Measurements from ENCODE around the gene TBC1D8B. TPM values are rescaled to one million over a fixed set of nuclear protein-coding genes. Genes with fewer than 3 reads are reported as not detected.

The TBC1D8B gene
- total RNA-seq, 1 experiment from 2014 or later, result 6.2 TPM

Other genes starting within 250 kb of the TBC1D8B start
- 5.0 and 6.0 TPM in 2 replicates for gene RADX, start 190.7 kb upstream of the TBC1D8B start, total RNA-seq (2014; rRNA removed; shearing (Covaris generic); ENCODE audit: low replicate concordance)
- 10.6 and 13.0 TPM in 2 replicates for gene RNF128, start 76.0 kb upstream of the TBC1D8B start, total RNA-seq (2014; rRNA removed; shearing (Covaris generic); ENCODE audit: low replicate concordance)
- not detected in 2 replicates for gene RIPPLY1, start 100.7 kb downstream of the TBC1D8B start, total RNA-seq (2014; rRNA removed; shearing (Covaris generic); ENCODE audit: low replicate concordance)
- gene CLDN2, start 117.7 kb downstream of the TBC1D8B start, total RNA-seq (2014; rRNA removed; shearing (Covaris generic); ENCODE audit: low replicate concordance), result 23.0 and 26.3 TPM in 2 replicates
- gene MORC4, start 197.5 kb downstream of the TBC1D8B start, total RNA-seq (2014; rRNA removed; shearing (Covaris generic); ENCODE audit: low replicate concordance), result 5.3 and 6.8 TPM in 2 replicates

Data from Caki2 (cell line).